Natural killer cell treated with Interleukin-12 subunit alpha and Interleukin-12 subunit beta and Interleukin-15 and Interleukin-18, amount 100 ng/mL, for 72 hours (primary cell): ENCODE data around the gene TXNDC5. TPM values are rescaled to one million over a fixed set of nuclear protein-coding genes. Genes with fewer than 3 reads are reported as not detected.

Experiments
- ATAC-seq, 2 donors: fragments of 150-1000 bp; cut with Tn5 transposase in 1 of 2; sonication (Bioruptor Pico), chemical (Tn5 transposase) in 1 of 2; 2 replicates each; pipeline ENCODE4 v1.10.0; 2021
- DNase-seq: peaks from one replicate; pipeline ENCODE4 v3.0.0; 2022; ENCODE audit warnings: low spot score
- H3K27ac Mint-ChIP-seq, 2 donors: 1 replicate in 1 of 2; 2 replicates in 1 of 2; pipeline ENCODE4 v1.8.0; 2022; ENCODE audit warnings: mixed read lengths in 2 of 2, mild to moderate bottlenecking in 1 of 2, moderate library complexity in 1 of 2
- H3K27me3 Mint-ChIP-seq, 2 donors: 1 replicate in 1 of 2; 2 replicates in 1 of 2; pipeline ENCODE4 v1.8.0; 2022; ENCODE audit warnings: mixed read lengths in 2 of 2
- H3K36me3 Mint-ChIP-seq: one replicate; pipeline ENCODE4 v1.8.0; 2022; ENCODE audit warnings: mixed read lengths
- H3K4me1 Mint-ChIP-seq, 2 donors: 1 replicate in 1 of 2; 2 replicates in 1 of 2; pipeline ENCODE4 v1.8.0; 2022; ENCODE audit warnings: low read depth in 2 of 2, mixed read lengths in 2 of 2, mild to moderate bottlenecking in 1 of 2
- H3K4me3 Mint-ChIP-seq: one replicate; pipeline ENCODE4 v1.8.0; 2022; ENCODE audit warnings: mixed read lengths
- H3K9me3 Mint-ChIP-seq: 2 replicates; pipeline ENCODE4 v1.8.0; 2022; ENCODE audit warnings: mixed read lengths
- total RNA-seq, 2 donors: library from RNA; stranded (reverse); gene quantifications; one replicate each; pipeline ENCODE4 v1.2.3, GENCODE V29; 2022

TXNDC5 gene
- total RNA-seq, 2 donors from 2014 or later = 54.9 to 110 TPM

DNA sequence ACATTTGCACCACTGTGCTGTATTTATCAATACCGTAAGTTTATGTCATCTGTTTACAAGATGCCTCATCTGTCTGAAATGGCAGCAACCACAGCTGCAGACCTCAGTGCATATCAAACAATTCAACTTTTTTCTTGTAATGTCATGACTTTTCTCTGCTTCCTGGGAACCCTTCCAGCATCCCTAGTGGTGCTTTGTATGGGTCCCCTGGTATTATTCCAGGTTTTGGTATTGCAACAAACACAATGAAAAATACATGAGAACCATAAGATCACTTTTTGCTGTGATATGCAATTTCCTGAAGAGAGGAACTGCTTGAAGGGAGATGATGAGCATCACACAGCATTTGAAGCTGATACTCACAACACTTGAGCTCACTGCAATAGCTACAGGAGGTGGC is 12.0 kb upstream of the TXNDC5 start:
- Mint-ChIP-seq H3K27ac (no peak overlapping the region), H3K4me1 (no peaks in the 10 kb centered on the region), H3K9me3 (peaks cover 5% of the 10 kb centered on the region), H3K27me3 (peaks cover 23 to 25% of the 10 kb centered on the region in 2 donors), H3K36me3 (peaks cover 19% of the 10 kb centered on the region), H3K4me3 (no peak overlapping the region)
- DNase-seq (no peak), ATAC-seq (no peak)

DNA sequence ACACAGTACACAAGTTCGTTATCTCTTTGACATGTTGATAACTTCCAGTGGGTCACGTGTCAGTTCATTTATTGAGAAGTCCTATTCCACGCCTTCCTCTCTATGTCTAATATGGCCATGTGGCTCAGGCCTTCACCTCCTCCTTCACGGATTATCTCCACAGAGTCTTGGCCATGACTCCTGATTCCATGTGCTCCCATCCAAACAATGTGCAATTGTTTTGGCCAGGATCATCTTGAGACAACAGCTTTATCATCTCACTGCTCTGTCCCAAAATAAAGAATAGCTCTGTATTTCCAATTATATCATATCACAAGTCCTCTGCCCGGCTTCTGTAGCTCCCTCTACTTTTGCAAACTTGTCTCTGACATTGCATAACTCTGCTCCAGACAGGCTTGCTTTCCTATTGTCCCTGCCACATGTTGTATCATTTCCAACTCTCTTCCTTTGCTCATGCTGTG is 11.1 kb upstream of the TXNDC5 start:
- Mint-ChIP-seq H3K27ac (no peak overlapping the region), H3K4me3 (no peak overlapping the region), H3K9me3 (peaks cover 3% of the 10 kb centered on the region), H3K4me1 (no peaks in the 10 kb centered on the region), H3K36me3 (peaks cover 19% of the 10 kb centered on the region), H3K27me3 (peaks cover 19 to 23% of the 10 kb centered on the region in 2 donors)
- no peak for DNase-seq
- ATAC-seq = no peak

DNA sequence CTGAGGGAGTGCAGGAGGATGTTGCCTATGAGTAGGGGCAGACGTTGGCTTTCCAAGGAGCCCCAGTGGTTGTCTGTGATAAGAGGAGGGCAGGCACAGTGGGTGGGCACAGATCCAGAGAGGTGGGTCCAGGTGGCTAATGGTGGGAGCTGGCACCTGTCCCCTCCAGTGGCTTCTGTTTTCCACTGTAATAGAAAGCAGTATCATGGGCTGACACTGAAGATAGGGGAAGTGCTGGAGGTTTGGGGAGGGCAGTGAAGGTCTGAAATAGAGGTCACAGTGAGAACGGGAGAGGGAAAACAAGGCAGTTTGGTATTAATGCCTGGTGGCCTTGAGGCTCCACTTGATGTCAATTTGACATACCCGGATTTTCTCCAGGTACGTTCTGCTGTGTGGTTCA is 10.5 kb upstream of the TXNDC5 start:
- Mint-ChIP-seq H3K4me1 (no peaks in the 10 kb centered on the region), H3K9me3 (peaks cover 3% of the 10 kb centered on the region), H3K36me3 (peaks cover 19% of the 10 kb centered on the region), H3K4me3 (no peak overlapping the region), H3K27ac (no peak overlapping the region), H3K27me3 (peaks cover 16 to 23% of the 10 kb centered on the region in 2 donors)
- no peak for ATAC-seq
- no peak for DNase-seq

DNA sequence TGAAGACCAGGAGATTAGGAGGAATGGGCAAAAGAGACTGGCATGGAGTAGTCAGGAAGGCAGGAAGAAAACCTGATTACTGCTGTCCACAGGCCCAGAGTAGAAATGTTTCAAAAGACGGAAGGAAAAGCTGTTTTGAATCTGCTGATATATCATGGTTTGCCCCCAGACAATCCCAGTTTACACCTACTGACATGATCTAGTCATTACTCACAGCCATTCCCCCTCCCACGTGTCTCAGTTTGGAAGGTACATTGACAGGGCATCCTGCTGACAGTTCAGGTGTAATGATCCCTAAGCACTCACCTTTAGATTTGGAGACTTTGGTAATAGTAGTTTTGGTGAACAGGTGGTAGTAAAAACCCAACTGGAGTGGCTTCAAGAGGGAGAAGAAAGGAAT is 9.8 kb upstream of the TXNDC5 start:
- Mint-ChIP-seq H3K4me3 (no peak overlapping the region), H3K9me3 (peaks cover 3% of the 10 kb centered on the region), H3K27me3 (peaks cover 16 to 21% of the 10 kb centered on the region in 2 donors), H3K4me1 (no peaks in the 10 kb centered on the region), H3K36me3 (peaks cover 17% of the 10 kb centered on the region), H3K27ac (no peak overlapping the region)
- DNase-seq (no peak), ATAC-seq (no peak)

DNA sequence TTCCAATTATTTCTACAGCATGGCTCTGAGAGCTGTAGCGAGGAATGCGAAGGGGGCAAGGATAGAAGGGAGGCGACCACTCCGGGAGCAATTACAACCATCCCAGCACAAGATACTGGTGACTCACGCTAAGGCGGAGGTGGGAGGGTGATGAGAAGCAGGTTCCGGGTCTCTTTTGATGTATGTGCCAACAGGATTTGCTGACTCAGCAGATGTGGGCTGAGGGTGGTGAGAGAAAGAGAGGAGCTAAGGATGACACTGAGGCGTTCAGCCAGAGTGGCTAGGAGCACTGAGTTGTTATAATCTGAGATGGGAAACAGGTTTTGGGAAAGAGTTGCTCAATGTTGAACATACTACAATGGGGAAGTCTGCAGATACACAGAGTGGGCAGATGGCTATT is 9.3 kb upstream of the TXNDC5 start:
- no peak for DNase-seq
- Mint-ChIP-seq H3K27me3 (peaks cover 13 to 15% of the 10 kb centered on the region in 2 donors), H3K27ac (no peak overlapping the region), H3K4me3 (no peak overlapping the region), H3K4me1 (no peaks in the 10 kb centered on the region), H3K9me3 (peaks cover 3% of the 10 kb centered on the region), H3K36me3 (peaks cover 11% of the 10 kb centered on the region)
- no peak for ATAC-seq

DNA sequence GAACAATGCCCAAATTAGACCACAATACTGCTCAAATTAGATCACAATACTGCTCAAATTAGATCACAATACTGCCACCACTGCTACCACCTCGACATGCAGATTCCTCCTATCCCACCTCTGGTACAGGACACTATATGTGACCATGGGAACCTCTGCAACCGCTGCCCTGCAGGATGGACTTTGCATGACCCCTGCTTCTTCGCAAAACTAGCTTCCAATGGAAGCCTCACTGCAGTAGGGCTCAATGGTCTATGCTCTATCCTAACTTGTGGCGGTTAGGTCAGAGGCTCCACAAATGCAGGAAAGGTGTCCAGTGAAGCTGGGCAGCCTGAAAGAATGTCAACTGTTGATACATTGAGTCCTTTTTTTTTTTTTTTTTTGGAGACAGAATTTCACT is 7.8 kb upstream of the TXNDC5 start:
- H3K27me3 Mint-ChIP-seq = peaks cover under 1 to 2% of the 10 kb centered on the region in 2 donors
- no peak overlapping the region for H3K27ac Mint-ChIP-seq
- DNase-seq (no peak), ATAC-seq (no peak)
- H3K4me3 Mint-ChIP-seq = no peak overlapping the region
- H3K36me3 Mint-ChIP-seq = no peaks in the 10 kb centered on the region
- H3K9me3 Mint-ChIP-seq = no peaks in the 10 kb centered on the region
- H3K4me1 Mint-ChIP-seq = no peaks in the 10 kb centered on the region

DNA sequence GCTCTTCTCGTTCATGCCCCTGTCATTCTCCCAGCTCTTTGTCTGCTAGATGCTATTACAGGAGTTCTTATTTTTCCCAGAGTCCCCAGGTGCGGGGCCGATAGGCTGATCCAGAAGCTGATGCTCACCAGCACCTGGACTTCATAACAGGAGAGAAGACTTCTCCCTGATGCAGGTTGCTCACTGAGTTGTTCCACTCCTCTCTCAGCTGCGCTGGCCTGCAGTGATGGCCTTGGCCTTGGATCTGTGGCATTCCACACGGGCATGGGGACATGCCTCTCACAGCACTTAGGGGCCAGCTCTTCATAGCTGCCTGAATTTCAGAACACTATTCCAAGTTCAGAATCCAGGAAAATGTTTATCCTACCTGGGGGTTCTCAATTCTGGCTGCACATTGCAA is 7.1 kb upstream of the TXNDC5 start:
- Mint-ChIP-seq H3K36me3 (no peaks in the 10 kb centered on the region), H3K4me3 (no peak overlapping the region), H3K27me3 (peaks cover 0 to 2% of the 10 kb centered on the region in 2 donors)

DNA sequence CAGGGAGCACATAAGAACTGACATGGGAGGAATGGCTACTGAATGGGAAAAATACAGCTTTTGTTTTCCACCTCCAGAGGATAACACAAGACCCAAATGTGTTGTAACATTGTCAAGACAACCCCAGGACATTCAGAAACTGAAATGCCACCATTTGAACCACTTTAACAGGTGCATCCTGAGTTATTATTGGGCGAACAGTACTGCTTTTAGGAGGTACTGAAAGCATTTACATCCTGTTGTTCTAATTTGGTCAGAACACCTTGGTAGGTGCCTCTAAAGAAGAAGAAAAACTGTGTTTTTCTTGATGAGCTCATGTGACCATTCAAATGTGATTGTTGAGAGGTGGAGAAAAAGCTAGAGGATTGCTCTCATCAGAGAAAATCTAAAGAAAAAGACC is 6.4 kb upstream of the TXNDC5 start:
- H3K9me3 Mint-ChIP-seq = no peaks in the 10 kb centered on the region
- no peak overlapping the region for H3K4me3 Mint-ChIP-seq
- no peaks in the 10 kb centered on the region for H3K4me1 Mint-ChIP-seq
- H3K27me3 Mint-ChIP-seq = peaks cover 0 to 2% of the 10 kb centered on the region in 2 donors
- H3K27ac Mint-ChIP-seq = no peak overlapping the region
- DNase-seq (no peak), ATAC-seq (no peak)
- H3K36me3 Mint-ChIP-seq = no peaks in the 10 kb centered on the region

More for the DNA sequence above, 7.1 kb upstream of the TXNDC5 start:
- no peak overlapping the region for H3K27ac Mint-ChIP-seq
- no peaks in the 10 kb centered on the region for H3K9me3 Mint-ChIP-seq
- H3K4me1 Mint-ChIP-seq = no peaks in the 10 kb centered on the region
- ATAC-seq (no peak), DNase-seq (no peak)

DNA sequence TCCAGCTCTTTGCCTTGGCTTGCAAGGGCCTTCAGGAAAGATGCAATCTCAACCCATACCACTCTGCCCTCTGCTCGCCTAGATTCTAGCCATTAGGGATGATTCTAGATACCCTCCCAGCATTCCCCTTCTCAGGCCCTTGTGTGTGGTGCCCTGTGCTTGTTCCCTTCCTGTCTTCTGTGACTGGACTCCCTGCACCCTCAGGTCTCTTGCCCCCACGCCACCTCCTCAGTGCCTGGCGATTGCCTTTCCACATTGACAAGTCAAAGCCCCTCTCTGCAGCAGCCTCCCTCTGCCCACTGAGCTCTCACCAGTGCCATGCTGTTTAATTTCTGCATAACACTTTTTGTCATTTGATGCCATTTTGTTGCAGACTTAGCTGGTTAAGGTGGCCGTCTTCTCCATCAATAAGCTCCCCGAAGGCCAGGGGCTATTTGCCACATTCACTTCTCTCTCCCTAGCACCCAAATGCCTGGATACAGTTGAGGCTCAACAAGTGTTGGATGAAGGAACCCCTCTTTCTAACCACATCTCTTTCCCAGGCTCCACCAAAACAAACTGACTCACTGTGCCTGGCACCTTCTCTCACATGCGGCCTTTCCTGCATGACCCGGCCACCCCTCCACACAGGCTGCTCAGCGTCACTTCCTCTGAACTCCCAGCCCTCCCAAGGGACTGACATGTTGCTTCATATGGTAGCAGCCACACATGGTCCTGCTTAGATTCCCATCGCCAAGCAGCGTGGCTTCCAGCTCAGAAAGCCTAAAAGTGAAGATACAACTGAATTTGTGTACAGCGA is 4.6 kb upstream of the TXNDC5 start:
- Mint-ChIP-seq H3K4me1 (peaks cover 0 to 5% of the 10 kb centered on the region in 2 donors), H3K27me3 (peaks cover 0 to 2% of the 10 kb centered on the region in 2 donors), H3K4me3 (no peak overlapping the region), H3K36me3 (no peaks in the 10 kb centered on the region), H3K9me3 (no peaks in the 10 kb centered on the region), H3K27ac (no peak overlapping the region)
- DNase-seq (no peak), ATAC-seq (no peak)

DNA sequence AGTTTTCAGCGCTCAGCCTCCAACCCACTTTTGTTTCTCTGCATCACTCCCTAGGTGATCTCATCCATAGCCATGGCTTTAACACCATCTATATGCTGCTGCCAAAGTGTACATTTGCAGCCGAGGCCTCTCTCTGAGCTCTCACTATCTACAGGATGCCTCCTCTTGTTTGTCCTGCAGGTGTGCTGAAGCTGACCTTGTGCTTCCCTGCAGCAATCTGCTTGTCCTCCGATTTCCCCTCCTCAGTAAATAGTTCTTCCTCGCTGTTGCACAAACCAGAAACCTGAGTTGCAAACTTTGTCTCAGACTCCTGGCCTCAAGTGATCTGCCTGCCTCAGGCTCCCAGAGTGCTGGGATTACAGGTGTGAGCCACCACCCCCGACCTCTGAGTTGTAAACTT is 3.7 kb upstream of the TXNDC5 start:
- Mint-ChIP-seq H3K27me3 (peaks cover 0 to 2% of the 10 kb centered on the region in 2 donors), H3K4me3 (no peak overlapping the region), H3K4me1 (peaks cover 3 to 5% of the 10 kb centered on the region in 2 donors), H3K9me3 (no peaks in the 10 kb centered on the region), H3K27ac (no peak overlapping the region), H3K36me3 (no peaks in the 10 kb centered on the region)
- no peak for DNase-seq
- no peak for ATAC-seq

DNA sequence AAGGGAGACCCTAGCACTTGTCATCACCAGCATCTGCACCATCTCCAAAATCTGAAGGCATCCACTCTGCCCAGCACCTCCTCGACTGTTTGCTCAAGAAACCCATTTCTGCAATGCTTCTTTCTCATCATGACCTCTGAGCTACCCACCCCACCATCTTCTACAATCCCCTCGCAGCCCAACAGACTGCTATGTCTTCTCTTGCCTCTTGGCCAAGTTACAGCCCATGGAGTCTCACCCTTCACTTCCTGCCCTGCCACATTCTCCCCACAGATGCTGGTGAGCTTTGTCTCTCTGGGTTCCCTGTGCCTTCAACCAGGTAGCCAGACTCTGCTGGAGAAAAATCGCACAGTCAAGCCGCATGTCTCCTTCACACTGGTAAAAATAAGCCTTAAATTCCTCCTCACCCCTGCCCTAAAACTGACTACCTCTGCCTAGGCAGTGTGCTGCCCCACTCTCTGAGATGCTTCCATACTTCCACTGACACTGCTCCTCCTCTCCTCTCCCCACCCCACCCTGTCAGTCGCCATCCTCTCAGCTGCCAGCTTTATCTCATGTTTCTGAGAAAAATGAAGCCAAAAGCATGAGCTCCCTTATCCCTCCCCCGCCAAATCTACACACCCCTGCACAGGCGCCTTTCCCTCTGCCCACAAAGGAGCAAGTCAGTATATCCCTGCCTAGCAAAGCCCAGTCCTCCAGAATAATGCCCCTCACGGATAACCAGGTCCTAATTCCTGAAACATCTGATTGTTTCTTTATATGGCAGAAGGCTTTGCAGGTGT is 2.3 kb upstream of the TXNDC5 start:
- Mint-ChIP-seq H3K27ac (no peak overlapping the region), H3K27me3 (no peaks in the 10 kb centered on the region), H3K9me3 (no peaks in the 10 kb centered on the region), H3K36me3 (no peaks in the 10 kb centered on the region), H3K4me3 (no peak overlapping the region), H3K4me1 (peaks cover 5 to 6% of the 10 kb centered on the region in 2 donors)
- ATAC-seq (no peak), DNase-seq (no peak)

DNA sequence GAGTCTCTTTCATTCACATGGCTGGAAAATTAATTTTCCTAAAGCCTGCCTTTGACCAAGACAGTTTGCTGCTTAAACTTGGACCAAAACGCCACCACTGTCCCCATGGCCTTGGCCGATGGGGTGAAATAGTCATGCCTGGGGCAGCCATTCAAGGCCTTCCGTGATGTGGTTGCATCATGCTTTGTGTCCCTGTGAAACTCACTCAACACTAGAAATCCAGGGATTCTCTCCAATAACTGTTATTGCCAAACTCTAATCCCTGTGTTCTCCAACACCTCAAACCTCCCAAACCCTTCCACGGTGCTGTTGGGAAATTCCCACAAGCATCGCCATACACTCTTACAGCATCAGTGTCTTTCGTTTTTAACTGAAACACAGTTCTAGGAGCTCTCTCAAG is 1.4 kb upstream of the TXNDC5 start:
- ATAC-seq (no peak), DNase-seq (no peak)
- peaks cover 9 to 10% of the 10 kb centered on the region in 2 donors for H3K4me1 Mint-ChIP-seq
- H3K36me3 Mint-ChIP-seq = no peaks in the 10 kb centered on the region
- H3K27me3 Mint-ChIP-seq = no peaks in the 10 kb centered on the region
- H3K27ac Mint-ChIP-seq = no peak overlapping the region
- no peaks in the 10 kb centered on the region for H3K9me3 Mint-ChIP-seq
- H3K4me3 Mint-ChIP-seq = no peak overlapping the region

DNA sequence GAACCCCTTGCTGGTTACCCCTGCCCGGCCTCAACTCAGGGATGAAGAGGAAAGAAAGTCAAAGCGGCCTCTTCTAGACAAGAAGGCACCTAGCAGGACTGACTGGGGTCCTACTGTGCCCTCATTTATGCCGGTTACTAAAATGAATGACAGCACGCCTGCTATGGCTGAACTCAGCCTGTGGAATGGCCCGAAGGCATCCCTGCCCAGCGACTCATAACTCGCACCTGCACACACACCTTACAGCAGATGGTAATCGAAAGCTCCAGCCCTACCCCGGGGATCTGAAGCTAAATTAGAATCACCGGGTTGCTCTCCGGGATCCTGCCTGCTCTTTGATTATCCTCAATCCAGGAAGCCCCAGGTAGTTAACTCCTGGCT is 747 bp upstream of the TXNDC5 start:
- no peak for ATAC-seq

DNA sequence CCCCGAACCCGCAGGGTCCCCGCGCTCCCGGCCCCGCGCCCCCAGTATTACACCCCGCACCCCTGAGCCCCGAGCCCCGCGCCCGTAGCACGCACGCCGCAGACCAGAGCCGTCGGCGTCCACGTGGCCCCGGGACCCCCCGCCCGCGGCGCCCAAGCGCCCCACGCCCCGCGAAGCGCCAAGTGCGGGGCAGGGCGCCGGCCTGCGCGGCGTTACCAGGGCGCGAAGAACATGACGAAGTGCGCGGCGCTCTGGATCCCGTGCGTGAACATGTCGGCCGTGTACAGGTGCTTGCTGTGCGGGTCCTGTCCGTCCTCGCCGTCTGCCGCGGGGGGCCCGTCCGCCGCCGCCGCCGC is 312 bp downstream of the TXNDC5 start:
- no peaks in the 10 kb centered on the region for H3K9me3 Mint-ChIP-seq
- H3K4me1 Mint-ChIP-seq = peaks cover 9 to 10% of the 10 kb centered on the region in 2 donors
- H3K36me3 Mint-ChIP-seq = no peaks in the 10 kb centered on the region
- ATAC-seq (peak; percentile 54 to 60), DNase-seq (no peak)
- H3K4me3 Mint-ChIP-seq = no peak overlapping the region
- H3K27me3 Mint-ChIP-seq = no peaks in the 10 kb centered on the region
- no peak overlapping the region for H3K27ac Mint-ChIP-seq

More for the DNA sequence above, 747 bp upstream of the TXNDC5 start:
- no peaks in the 10 kb centered on the region for H3K36me3 Mint-ChIP-seq
- no peak for DNase-seq
- H3K4me1 Mint-ChIP-seq = peaks cover 9 to 10% of the 10 kb centered on the region in 2 donors
- H3K27me3 Mint-ChIP-seq = no peaks in the 10 kb centered on the region
- H3K4me3 Mint-ChIP-seq = no peak overlapping the region
- H3K27ac Mint-ChIP-seq = no peak overlapping the region
- no peaks in the 10 kb centered on the region for H3K9me3 Mint-ChIP-seq
